Transverse colon (tissue), 4 donors: ENCODE measurements around the gene TMPRSS9. TPM values are rescaled to one million over a fixed set of nuclear protein-coding genes. Genes with fewer than 3 reads are reported as not detected.

Experiments used
- DNase-seq: peaks from one replicate; pipeline ENCODE4 v3.0.0-alpha.2; 2019
- H3K27ac ChIP-seq, 4 donors: fragments of 200-600 bp; sonication (generic); 2 replicates each; pipeline ENCODE4 v1.5.1; 2016 to 2018; ENCODE audit warnings: inconsistent platforms in 4 of 4
- H3K27me3 ChIP-seq: fragments of 200-600 bp; sonication (generic); 2 replicates; pipeline ENCODE4 v1.5.1; 2017; ENCODE audit warnings: inconsistent platforms
- H3K36me3 ChIP-seq, 4 donors: fragments of 200-600 bp; sonication (generic); 2 replicates each; pipeline ENCODE4 v1.5.1; 2017 to 2019; ENCODE audit warnings: inconsistent platforms in 4 of 4
- H3K4me1 ChIP-seq, 4 donors: fragments of 200-600 bp; sonication (generic); 2 replicates each; pipeline ENCODE4 v1.5.1; 2017 to 2020; ENCODE audit warnings: inconsistent platforms in 4 of 4
- H3K4me3 ChIP-seq, 4 donors: fragments of 200-600 bp; sonication (generic); 1 replicate in 1 of 4; 2 replicates in 3 of 4; pipeline versions ENCODE4 v1.5.1 to v1.6.1; 2017 to 2019; ENCODE audit warnings: inconsistent platforms in 4 of 4
- H3K9me3 ChIP-seq, 2 donors: fragments of 200-600 bp; sonication (generic); 2 replicates each; pipeline ENCODE4 v1.5.1; 2017 to 2019; ENCODE audit warnings: inconsistent platforms in 2 of 2
- CTCF ChIP-seq, 5 experiments: fragments of 200-600 bp in 3 of 5; fragments of 450-650 bp in 2 of 5; sonication (generic) in 3 of 5; IDR thresholded peaks; 1 replicate in 2 of 5; 2 replicates in 3 of 5; pipeline ENCODE4 v1.5.1; 2016 to 2017; ENCODE audit warnings: antibody characterized with exemption in 5 of 5, inconsistent platforms in 3 of 5, mild to moderate bottlenecking in 2 of 5, moderate library complexity in 1 of 5
- EP300 ChIP-seq: sonication (generic); formaldehyde crosslinking; IDR thresholded peaks from one replicate; pipeline ENCODE4 v1.6.1; 2017; ENCODE audit warnings: antibody characterized with exemption, low read depth
- POLR2A ChIP-seq: fragments of 450-650 bp; IDR thresholded peaks from one replicate; pipeline ENCODE4 v1.6.1; 2016; ENCODE audit warnings: antibody characterized with exemption, mild to moderate bottlenecking, moderate library complexity
- POLR2AphosphoS5 ChIP-seq, 3 donors: sonication (generic); formaldehyde crosslinking; IDR thresholded peaks; one replicate each; pipeline ENCODE4 v1.6.1; 2016; ENCODE audit warnings: antibody characterized with exemption in 3 of 3
- WGBS, 2 donors: methylation state at CpG; one replicate each; pipeline ENCODE4 v1.1.5; 2018; ENCODE audit warnings: low coverage in 1 of 2; 5-methylcytosine and 5-hydroxymethylcytosine counted together
- in situ Hi-C, 4 donors: fragments of 200-750 bp; cut with MboI; loops; one replicate each; pipeline versions ENCODE4 v1.15.0 to v1.15.1; 2017; ENCODE audit warnings: low sequenced_read_pairs in 3 of 4, low pct_ligation_motif_present in 1 of 4, low pct_unique_long_range_greater_than_20kb in 1 of 4
- intact Hi-C: fragments of 100-400 bp; cut with DNase I; formaldehyde crosslinking; loops from one replicate; pipeline ENCODE4 v1.15.1; 2023; ENCODE audit warnings: low total_unique reads
- total RNA-seq, 4 donors: library from RNA; depleted of rRNA; stranded (reverse); fragments of >200 nt; gene quantifications; one replicate each; pipeline ENCODE4 v1.1.0, GENCODE V29; 2016

Gene TMPRSS9
- total RNA-seq, 4 donors from 2014 or later = 0.27 TPM; not detected in 3

DNA sequence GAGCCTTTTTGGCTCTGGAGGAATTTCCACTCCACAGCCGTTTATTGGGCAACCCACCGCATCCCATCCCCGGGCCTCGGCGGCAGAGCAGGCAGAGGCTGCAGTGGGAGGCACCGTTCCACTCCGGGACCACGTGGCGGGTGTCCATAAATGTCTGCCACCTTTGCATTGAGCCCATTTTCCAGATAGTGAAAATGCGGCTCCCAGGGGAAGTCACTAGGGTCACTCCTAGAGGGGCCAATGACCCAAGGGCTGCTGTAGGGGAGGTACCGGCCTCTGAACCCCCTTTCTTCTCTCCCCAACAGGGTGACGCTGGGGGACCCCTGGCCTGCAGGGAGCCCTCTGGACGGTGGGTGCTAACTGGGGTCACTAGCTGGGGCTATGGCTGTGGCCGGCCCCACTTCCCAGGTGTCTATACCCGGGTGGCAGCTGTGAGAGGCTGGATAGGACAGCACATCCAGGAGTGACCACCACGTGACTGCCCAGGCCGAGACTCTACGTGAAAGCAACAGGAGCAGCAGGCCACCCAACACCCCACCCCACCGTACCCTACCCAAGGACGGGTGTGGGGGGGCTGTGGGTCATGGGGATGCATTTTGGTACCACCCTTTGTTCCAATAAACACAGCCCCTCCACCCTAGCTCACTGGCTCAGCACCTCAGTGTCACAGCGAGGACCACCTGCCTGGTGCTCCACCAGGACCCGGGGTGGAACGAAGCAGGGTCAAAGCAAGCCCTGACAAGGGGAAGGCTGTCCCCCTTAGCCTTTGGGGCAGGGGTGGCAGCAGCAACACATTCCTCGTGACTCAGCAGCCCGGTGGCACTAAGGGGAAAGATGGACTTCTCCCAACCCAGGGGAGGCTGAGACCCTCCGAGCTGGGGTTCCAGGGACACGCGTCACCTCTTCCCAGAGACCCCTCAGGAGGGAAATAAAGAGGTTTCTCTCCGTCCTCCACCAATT is 65.8 kb downstream of the TMPRSS9 start:
- TF ChIP-seq POLR2AphosphoS5 (IDR thresholded peaks at IDR 0.05) = no peak
- TF ChIP-seq CTCF (IDR thresholded peaks at IDR 0.05) = no peak
- TF ChIP-seq EP300 = no peak
- no peak for TF ChIP-seq POLR2A
- Histone ChIP-seq H3K27me3 (no peaks in the 10 kb centered on the region), H3K27ac (peak overlapping the region in 2 of 4 donors; percentile 94 to 97), H3K9me3 (no peaks in the 10 kb centered on the region), H3K4me1 (peaks cover 15 to 32% (median 26%) of the 10 kb centered on the region in 4 donors), H3K36me3 (no peaks in the 10 kb centered on the region), H3K4me3 (peak overlapping the region in 3 of 4 donors; percentile 78 to 83 (median 82))
- no peak for DNase-seq
- in situ Hi-C loops (no loop called here), intact Hi-C loops (no loop called here)
- 70% methylated on average over 28 of the region's 29 CpGs; no CpG with 5 or more reads in 1 of the 2 donors for WGBS, 2 donors

DNA sequence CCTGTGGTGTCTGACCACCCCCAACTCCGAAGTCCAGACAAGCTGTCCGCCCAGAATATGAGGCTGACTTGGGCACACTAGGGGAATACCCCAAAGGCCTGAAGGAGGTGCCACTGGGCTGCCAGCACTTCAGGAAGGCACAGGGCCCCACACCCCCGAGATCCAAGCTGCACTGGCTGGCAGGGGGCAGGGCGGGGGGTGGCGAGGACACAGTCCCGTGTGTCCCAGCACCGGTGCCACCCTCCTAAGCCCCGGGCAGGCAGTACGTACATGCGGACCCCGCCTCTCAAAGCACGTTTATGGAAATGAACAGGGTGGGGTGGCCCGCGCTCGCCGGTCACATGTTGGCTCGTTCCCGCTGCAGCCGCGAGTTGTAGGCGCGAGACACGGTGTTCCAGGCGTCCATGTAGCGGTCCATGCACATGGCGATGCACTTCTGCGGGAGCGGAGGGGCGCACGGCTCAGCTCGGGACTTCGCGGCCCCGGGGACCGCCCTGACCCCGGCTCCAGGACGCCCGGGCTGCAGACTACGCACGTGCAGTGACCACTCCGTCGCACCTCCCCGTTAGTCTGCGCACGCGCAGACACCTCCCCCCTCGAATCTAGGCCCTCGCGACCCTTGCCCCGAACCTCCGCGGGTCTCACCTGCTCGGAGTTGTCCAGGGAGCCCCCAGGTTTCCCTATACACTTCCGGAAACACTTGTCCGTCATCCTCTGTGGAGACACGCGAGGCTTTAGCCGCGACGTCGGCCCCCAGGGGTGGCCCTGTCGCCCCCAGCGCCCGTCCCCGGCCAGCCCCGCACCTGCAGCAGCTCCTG is 66.8 kb downstream of the TMPRSS9 start:
- Histone ChIP-seq H3K4me1 (peaks cover 15 to 32% (median 26%) of the 10 kb centered on the region in 4 donors), H3K27me3 (no peaks in the 10 kb centered on the region), H3K27ac (peak overlapping the region; percentile 94 to 98 (median 96)), H3K9me3 (no peaks in the 10 kb centered on the region), H3K4me3 (peak overlapping the region; percentile 77 to 83 (median 80)), H3K36me3 (no peaks in the 10 kb centered on the region)
- DNase-seq = peak; percentile 53
- TF ChIP-seq POLR2AphosphoS5 (IDR thresholded peaks at IDR 0.05) = no peak
- TF ChIP-seq POLR2A = no peak
- no peak for TF ChIP-seq EP300
- no peak for TF ChIP-seq CTCF (IDR thresholded peaks at IDR 0.05)
- WGBS, 2 donors = 4 to 16% methylated on average over 3 to 40 of the region's 66 CpGs
- in situ Hi-C loops (no loop called here), intact Hi-C loops (no loop called here)

- H3K27ac ChIP-seq = peak within 1 kb of the TSS; percentile 94 to 98 (median 96)
- no peak for TF ChIP-seq CTCF (IDR thresholded peaks at IDR 0.05)
- TF ChIP-seq POLR2A = peak; percentile 85
- TF ChIP-seq POLR2AphosphoS5 (IDR thresholded peaks at IDR 0.05) = peak; percentile 34 to 80 (median 80)
- TF ChIP-seq EP300 = no peak
- H3K4me1 ChIP-seq = peaks cover 15 to 32% (median 26%) of the 10 kb centered on the region in 4 donors
- 0 to 1% methylated on average over 1 to 28 of the region's 77 CpGs for WGBS, 2 donors
- in situ Hi-C loops = no loop called here
- no peaks in the 10 kb centered on the region for H3K27me3 ChIP-seq
- H3K36me3 ChIP-seq = no peaks in the 10 kb centered on the region
- no peaks in the 10 kb centered on the region for H3K9me3 ChIP-seq
- intact Hi-C loops = no loop called here
- peak within 1 kb of the TSS; percentile 77 to 83 (median 80) for H3K4me3 ChIP-seq
- DNase-seq = peak; percentile 97
Measured at GRCh38 chr19:2427429-2428320, 67.6 kb downstream of the TMPRSS9 start, which contains the start of gene TIMM13. Gene TIMM13, minus strand, starts transcription at chr19:2427586. Its CDS starts 53 bp downstream, at chr19:2427533.
